Neural progenitor cell (in vitro differentiated cells): Measurements from ENCODE around the gene PKD2L1.

ENCODE experiments used
- EZH2 ChIP-seq: fragments of 200-600 bp; sonication (generic); IDR thresholded peaks from 2 replicates; pipeline ENCODE4 v1.6.1; 2017; ENCODE audit warnings: antibody characterized with exemption, mild to moderate bottlenecking, moderate library complexity
- EZH2phosphoT487 ChIP-seq: fragments of 200-600 bp; sonication (generic); IDR thresholded peaks from 2 replicates; pipeline ENCODE4 v1.6.1; 2017; ENCODE audit warnings: antibody characterized with exemption
- TF ChIP-seq, protein P1 (sequence below): fragments of 200-600 bp; sonication (generic); IDR thresholded peaks from 2 replicates; pipeline ENCODE4 v1.5.1; 2017; ENCODE audit warnings: antibody characterized with exemption, mild to moderate bottlenecking

DNA sequence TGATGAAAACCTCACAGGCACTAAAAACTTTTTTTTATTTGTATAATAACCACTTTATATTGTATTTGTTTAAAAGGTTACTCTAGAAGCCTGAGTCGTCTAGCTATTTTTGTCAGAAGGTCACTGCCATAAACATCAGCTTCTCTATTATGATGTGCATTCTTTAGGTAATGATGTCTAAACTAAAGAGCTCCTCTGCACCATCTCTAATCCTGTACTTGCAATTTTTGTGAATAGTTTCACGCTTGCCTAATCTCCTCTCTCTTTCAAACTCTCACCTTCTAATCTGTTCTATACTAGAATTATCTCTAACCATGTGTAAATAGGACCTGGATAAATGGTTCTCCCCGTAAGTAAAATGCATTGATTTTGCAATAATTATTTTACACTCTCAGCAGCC, 90.2 kb downstream of the PKD2L1 start:
- TF ChIP-seq, protein P1, sequence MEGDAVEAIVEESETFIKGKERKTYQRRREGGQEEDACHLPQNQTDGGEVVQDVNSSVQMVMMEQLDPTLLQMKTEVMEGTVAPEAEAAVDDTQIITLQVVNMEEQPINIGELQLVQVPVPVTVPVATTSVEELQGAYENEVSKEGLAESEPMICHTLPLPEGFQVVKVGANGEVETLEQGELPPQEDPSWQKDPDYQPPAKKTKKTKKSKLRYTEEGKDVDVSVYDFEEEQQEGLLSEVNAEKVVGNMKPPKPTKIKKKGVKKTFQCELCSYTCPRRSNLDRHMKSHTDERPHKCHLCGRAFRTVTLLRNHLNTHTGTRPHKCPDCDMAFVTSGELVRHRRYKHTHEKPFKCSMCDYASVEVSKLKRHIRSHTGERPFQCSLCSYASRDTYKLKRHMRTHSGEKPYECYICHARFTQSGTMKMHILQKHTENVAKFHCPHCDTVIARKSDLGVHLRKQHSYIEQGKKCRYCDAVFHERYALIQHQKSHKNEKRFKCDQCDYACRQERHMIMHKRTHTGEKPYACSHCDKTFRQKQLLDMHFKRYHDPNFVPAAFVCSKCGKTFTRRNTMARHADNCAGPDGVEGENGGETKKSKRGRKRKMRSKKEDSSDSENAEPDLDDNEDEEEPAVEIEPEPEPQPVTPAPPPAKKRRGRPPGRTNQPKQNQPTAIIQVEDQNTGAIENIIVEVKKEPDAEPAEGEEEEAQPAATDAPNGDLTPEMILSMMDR, result no peak
- TF ChIP-seq EZH2 (no peak), EZH2phosphoT487 (no peak)
